Skin of body (tissue), 2 donors: Measurements from ENCODE around the gene CLTA. TPM values are rescaled to one million over a fixed set of nuclear protein-coding genes. Genes with fewer than 3 reads are reported as not detected.
"Not testable (repeated sequence)": the region's sequence is repeated elsewhere in the genome, so short reads cannot be mapped to it uniquely, and the experiment has no call there.

ENCODE experiments used
- DNase-seq: peaks from one replicate; lab custom pipeline; 2025; lab: John Stamatoyannopoulos, UW
- total RNA-seq: library from RNA; depleted of rRNA; stranded (reverse); fragments of >200 nt; gene quantifications from one replicate; pipeline ENCODE4 v1.2.3, GENCODE V29; 2014

The CLTA gene
- total RNA-seq, 1 donor from 2014 or later: 110 TPM

GRCh38 chr9:36239205-36239604, 48.5 kb downstream of the CLTA start:
- DNase-seq: not testable (repeated sequence)

- not testable (repeated sequence) for DNase-seq
These were observed 49.0 kb downstream of the CLTA start for GRCh38 chr9:36239675-36240074.

GRCh38 chr9:36245906-36246305, 55.2 kb downstream of the CLTA start:
- DNase-seq: no peak

- no peak for DNase-seq
These were observed 56.6 kb downstream of the CLTA start for GRCh38 chr9:36247356-36247755.

GRCh38 chr9:36248061-36248460, 57.3 kb downstream of the CLTA start:
- peak; percentile 5 for DNase-seq

GRCh38 chr9:36249189-36249588, 58.5 kb downstream of the CLTA start:
- no peak for DNase-seq

GRCh38 chr9:36250079-36250478, 59.4 kb downstream of the CLTA start:
- no peak for DNase-seq

GRCh38 chr9:36251428-36251827, 60.7 kb downstream of the CLTA start:
- no peak for DNase-seq

GRCh38 chr9:36258208-36258995, 67.7 kb downstream of the CLTA start, which contains the start of gene GNE:
TSS of gene GNE (minus strand) at chr9:36258448. CDS start at chr9:36249355, 9,093 bp downstream.
- DNase-seq: peak; percentile 97

- DNase-seq: no peak
These were observed 68.3 kb downstream of the CLTA start for GRCh38 chr9:36258996-36259533.

Other genes starting within 250 kb of the CLTA start
- gene OR2S2, start 232.8 kb upstream of the CLTA start, total RNA-seq: not detected
- gene RECK, start 154.0 kb upstream of the CLTA start, total RNA-seq: 50.8 TPM
- gene GLIPR2, start 54.2 kb upstream of the CLTA start, total RNA-seq: 28.6 TPM
- gene CCIN, start 21.5 kb upstream of the CLTA start, total RNA-seq: 0.89 TPM
- gene GNE, start 67.5 kb downstream of the CLTA start, total RNA-seq: 15.3 TPM
- 16.1 TPM for gene RNF38, start 209.3 kb downstream of the CLTA start, total RNA-seq